GM10248 (cell line): Measurements from ENCODE around the gene CLMN.

Source experiments
- CTCF ChIA-PET: fragments of 300-600 bp; sonication (Branson Sonifier 250); formaldehyde crosslinking; extraction: SDS; loops from one replicate; lab custom pipeline; 2021; ENCODE audit warnings: antibody characterized with exemption; lab: Yijun Ruan, JAX
- POLR2A ChIA-PET: fragments of 350-650 bp; sonication (Branson Sonifier 250); formaldehyde crosslinking; extraction: SDS; loops from one replicate; lab custom pipeline; 2020; ENCODE audit warnings: antibody characterized with exemption; lab: Yijun Ruan, JAX
- DNase-seq: peaks from one replicate; pipeline ENCODE4 v3.0.0; 2012; ENCODE audit errors: extremely low spot score
- TF ChIP-seq, protein P1 (sequence below): IDR thresholded peaks from 2 replicates; pipeline ENCODE4 v1.5.1; 2012; ENCODE audit warnings: mild to moderate bottlenecking, low read depth; ENCODE audit errors: extremely low read depth, missing control alignments, control extremely low read depth

Gene CLMN

DNA sequence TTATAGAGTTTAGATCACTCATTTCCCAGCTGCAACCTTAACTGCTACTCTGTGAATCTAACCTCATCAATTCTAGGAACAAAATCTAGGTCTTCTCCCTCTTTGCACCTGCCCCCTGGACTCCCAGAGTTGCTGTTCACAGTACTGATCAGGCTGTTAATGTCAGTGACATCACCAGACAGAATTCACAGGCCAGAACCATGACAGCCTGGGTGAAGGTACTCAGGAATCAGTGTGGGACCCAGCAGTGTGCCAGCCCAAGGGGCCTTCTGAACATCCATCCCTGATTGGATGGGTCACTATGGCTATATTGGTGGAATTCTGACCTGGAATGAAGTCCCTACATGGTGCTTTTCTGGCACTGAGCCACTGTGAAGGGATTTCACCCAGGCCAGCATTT, 72.8 kb downstream of the CLMN start:
- CTCF ChIA-PET, result no interaction called here
- POLR2A ChIA-PET, result no interaction called here
- TF ChIP-seq, protein P1, sequence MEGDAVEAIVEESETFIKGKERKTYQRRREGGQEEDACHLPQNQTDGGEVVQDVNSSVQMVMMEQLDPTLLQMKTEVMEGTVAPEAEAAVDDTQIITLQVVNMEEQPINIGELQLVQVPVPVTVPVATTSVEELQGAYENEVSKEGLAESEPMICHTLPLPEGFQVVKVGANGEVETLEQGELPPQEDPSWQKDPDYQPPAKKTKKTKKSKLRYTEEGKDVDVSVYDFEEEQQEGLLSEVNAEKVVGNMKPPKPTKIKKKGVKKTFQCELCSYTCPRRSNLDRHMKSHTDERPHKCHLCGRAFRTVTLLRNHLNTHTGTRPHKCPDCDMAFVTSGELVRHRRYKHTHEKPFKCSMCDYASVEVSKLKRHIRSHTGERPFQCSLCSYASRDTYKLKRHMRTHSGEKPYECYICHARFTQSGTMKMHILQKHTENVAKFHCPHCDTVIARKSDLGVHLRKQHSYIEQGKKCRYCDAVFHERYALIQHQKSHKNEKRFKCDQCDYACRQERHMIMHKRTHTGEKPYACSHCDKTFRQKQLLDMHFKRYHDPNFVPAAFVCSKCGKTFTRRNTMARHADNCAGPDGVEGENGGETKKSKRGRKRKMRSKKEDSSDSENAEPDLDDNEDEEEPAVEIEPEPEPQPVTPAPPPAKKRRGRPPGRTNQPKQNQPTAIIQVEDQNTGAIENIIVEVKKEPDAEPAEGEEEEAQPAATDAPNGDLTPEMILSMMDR, result no peak
- no peak for DNase-seq

DNA sequence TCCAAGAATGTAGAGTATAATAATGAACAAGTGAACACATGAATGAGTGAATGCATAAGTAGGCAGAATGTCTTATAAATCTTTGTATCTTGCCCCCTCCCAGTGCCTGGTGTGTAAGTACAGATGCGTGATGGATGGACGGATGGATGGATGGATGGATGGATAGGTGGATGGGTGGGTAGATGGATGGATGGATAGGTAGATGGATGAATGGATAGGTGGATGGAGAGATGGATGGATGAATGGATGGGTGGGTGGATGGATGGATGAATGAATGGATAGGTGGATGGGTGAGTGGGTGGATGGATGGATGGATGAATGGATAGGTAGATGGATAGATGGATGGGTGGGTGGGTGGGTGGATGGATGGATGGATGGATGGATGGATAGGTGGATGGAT, 74.4 kb downstream of the CLMN start:
- DNase-seq, result no peak
- ChIA-PET POLR2A (no interaction called here), CTCF (no interaction called here)
- TF ChIP-seq, protein P1, result no peak

DNA sequence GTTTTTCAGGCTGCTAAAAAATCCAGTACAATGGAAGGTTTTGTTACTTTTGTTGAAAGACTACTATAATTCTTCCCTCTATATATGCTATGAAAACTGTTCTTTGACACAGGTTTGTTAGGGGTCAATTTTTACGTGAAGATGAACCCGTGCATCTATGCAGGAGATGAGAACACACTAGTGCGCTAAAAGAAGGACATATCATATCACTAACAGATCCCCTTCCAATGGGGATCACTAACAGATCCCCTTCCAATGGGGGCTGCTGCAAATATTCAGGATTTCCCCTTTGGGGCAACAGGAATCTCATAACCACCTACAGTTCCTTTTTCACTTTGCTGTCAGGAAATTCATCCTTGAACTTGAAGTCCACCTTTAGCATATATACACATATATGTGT, 75.1 kb downstream of the CLMN start:
- DNase-seq, result no peak
- ChIA-PET POLR2A (no interaction called here), CTCF (no interaction called here)
- TF ChIP-seq, protein P1, result no peak

DNA sequence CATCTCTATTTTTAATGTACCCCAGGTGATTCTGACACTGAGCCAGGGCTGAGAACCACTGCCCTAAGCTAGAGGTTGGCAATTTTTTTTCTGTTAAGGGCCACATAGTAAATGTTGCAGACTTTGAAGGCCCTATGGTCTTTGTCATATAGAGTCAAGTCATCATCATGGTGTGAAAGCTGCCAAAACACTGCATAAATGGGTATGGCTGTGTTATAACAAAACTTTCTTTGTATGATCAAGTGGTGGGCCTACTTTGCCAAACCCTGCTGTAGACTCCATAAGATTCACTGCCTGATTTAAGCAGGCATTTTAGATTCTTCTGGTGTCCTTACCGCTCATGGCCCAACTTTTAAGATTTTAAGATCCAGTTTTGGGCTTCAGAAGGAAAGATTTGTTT, 76.8 kb downstream of the CLMN start:
- TF ChIP-seq, protein P1, result no peak
- CTCF ChIA-PET, result no interaction called here
- no peak for DNase-seq
- POLR2A ChIA-PET, result no interaction called here

DNA sequence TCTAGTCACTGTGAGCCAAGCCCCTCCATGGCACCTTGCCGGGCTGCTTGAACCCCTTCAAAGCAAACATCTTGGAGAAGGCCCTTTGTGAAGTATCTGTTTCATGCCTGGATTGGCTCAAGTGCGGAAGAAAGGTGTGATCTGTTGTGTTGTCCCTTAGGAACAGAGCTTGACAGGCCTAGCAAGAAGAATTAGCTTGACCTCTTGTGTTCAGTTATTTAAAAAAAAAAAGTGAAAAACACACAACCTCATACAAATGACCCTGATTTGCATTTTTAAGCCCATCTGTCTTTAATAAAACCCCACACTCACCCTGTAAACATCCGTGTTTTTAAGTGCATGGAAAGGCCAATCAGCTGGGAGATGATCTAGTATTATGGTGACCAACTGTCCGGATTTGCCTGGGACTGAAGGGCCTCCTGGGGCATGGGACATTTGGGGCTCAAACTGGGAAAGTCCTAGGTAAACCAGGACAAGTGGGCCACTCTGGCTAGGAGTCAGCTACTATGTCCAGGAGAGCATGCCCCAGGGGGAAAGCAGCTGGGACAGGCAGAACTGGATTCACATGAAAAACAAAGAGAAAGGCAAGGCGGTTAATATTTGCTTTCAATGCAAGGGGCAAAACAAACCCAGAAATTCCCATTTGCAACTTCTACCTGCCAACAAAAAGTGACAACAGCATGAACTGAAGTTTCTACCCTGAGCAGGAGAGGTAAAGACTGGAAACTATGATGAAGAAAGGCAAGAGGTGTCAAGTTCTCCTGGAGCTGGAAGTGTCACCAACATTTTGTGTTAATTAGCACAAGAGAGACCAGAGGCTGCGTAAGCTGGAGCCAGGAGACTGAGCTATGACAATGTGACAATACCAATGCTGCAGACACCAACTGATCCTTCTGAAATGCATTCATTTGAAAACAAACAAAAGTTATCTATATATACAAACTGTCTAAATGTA, 78.6 kb downstream of the CLMN start:
- CTCF ChIA-PET, result interaction anchor here (2.3 kb wide), 1 partner anchor 10 kb away, joined by 7 read pairs; no protein-coding TSS in a partner anchor
- TF ChIP-seq, protein P1, result no peak
- DNase-seq, result no peak
- POLR2A ChIA-PET, result no interaction called here

DNA sequence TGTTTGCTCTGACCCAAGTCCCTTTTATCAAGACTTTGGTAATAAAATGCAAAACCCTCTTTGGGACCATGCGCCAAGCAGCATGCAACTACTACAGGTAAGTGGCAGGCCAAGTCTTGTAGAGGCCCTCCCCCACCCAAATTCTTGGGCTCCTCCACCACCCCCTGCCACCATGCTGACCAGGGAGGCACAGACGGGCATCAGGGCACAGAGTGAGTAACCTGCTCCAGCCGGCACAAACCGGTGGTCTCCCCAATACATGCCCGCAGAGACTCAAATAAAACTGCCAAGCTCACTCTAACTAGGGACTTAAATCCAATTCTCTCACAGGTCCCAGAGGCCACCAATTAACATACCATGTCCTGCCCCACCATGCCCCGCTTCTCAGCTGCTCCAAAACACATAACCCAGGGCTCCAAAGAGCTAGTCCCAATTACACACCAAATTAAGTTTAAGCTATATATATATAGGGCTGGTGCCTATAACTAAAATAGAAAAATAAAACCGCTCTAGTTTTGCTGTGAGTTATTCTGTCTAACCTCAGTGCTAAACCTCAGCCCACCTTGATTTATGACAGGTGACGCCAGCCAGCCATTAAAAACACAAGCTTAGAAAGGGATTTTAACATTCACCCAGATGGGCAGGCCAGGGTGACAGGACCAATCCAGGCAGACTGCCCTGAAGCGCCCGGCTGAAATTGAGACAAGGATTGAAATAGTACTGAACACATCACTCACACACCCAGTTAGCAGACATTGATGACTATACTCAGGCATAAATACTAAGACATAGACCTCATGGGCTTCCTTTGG, 81.0 kb downstream of the CLMN start:
- POLR2A ChIA-PET, result no interaction called here
- TF ChIP-seq, protein P1, result no peak
- CTCF ChIA-PET, result no interaction called here
- DNase-seq, result no peak
